Activated CD4-positive, alpha-beta T cell treated with anti-CD3 and anti-CD28 coated beads for 36 hours (primary cell): ENCODE results near the gene ATP6V0C. TPM values are rescaled to one million over a fixed set of nuclear protein-coding genes. Genes with fewer than 3 reads are reported as not detected.

Experiments
- ATAC-seq: fragments of 200-7000 bp; cut with Tn5 transposase; one replicate; pipeline ENCODE4 v1.10.0; 2021; ENCODE audit warnings: mild to moderate bottlenecking, moderate library complexity
- CTCF ChIA-PET: fragments of 350-600 bp; sonication (Branson Sonifier 250); formaldehyde crosslinking; loops from one replicate; lab custom pipeline; 2021; ENCODE audit warnings: antibody characterized with exemption; lab: Charles Lee
- POLR2A ChIA-PET: fragments of 350-600 bp; sonication (Branson Sonifier 250); formaldehyde crosslinking; loops from one replicate; lab custom pipeline; 2021; ENCODE audit warnings: antibody characterized with exemption, inconsistent platforms; lab: Charles Lee
- DNase-seq: peaks from one replicate; pipeline ENCODE4 v3.0.0-alpha.2; 2020
- H3K27ac Mint-ChIP-seq: one replicate; pipeline ENCODE4 v1.8.0; 2021; ENCODE audit warnings: mixed read lengths
- H3K27me3 Mint-ChIP-seq: one replicate; pipeline ENCODE4 v1.8.0; 2021; ENCODE audit warnings: mixed read lengths
- H3K36me3 Mint-ChIP-seq: one replicate; pipeline ENCODE4 v1.8.0; 2021; ENCODE audit warnings: low read depth, mixed read lengths
- H3K4me1 Mint-ChIP-seq: one replicate; pipeline ENCODE4 v1.8.0; 2021; ENCODE audit warnings: mixed read lengths
- H3K4me3 Mint-ChIP-seq: one replicate; pipeline ENCODE4 v1.8.0; 2021; ENCODE audit warnings: mild to moderate bottlenecking, moderate library complexity, mixed read lengths
- H3K9me3 Mint-ChIP-seq: one replicate; pipeline ENCODE4 v1.8.0; 2021; ENCODE audit warnings: low read depth, mixed read lengths
- intact Hi-C, 2 experiments: fragments of 100-400 bp; cut with DNase I in 1 of 2; cut with micrococcal nuclease in 1 of 2; formaldehyde crosslinking; loops; one replicate each; pipeline versions ENCODE4 v1.14.2 to v1.15.1; 2022 to 2024; cut with DNase I, micrococcal nuclease
- total RNA-seq, 2 experiments: library from RNA; stranded (reverse); gene quantifications; one replicate each; pipeline ENCODE4 v1.2.3, GENCODE V29; 2021

The ATP6V0C gene
- total RNA-seq, 2 experiments from 2014 or later: 91.7 to 130 TPM

- Mint-ChIP-seq H3K9me3 (no peaks in the 10 kb centered on the region), H3K36me3 (no peaks in the 10 kb centered on the region), H3K4me1 (peaks cover 6% of the 10 kb centered on the region), H3K27me3 (peaks cover 27% of the 10 kb centered on the region), H3K4me3 (no peak overlapping the region), H3K27ac (no peak overlapping the region)
- intact Hi-C loops: loop anchor here (5.0 kb wide), 3 partner anchors 62 to 263 kb away; partner anchors contain the start of genes CEMP1 (in 1 of the 2), MLST8 (in 1 of the 2) and RNPS1 (in 1 of the 2)
- ATAC-seq (no peak), DNase-seq (peak; percentile 41)
- ChIA-PET CTCF (no interaction called here), POLR2A (interaction anchor here (0.6 kb wide), 1 partner anchor 16 kb away, joined by 3 read pairs; no protein-coding TSS in a partner anchor)
Observed at GRCh38 chr16:2470603-2471015, 43.1 kb upstream of the ATP6V0C start.

GRCh38 chr16:2471016-2471652 lies 42.6 kb upstream of the ATP6V0C start, which contains the start of gene NTN3:
Gene NTN3 (plus strand): TSS chr16:2471297. CDS start chr16:2471702, 405 bp downstream.
- Mint-ChIP-seq H3K27ac (no peak within 1 kb of the TSS), H3K4me1 (peaks cover 6% of the 10 kb centered on the region), H3K36me3 (no peaks in the 10 kb centered on the region), H3K4me3 (no peak within 1 kb of the TSS), H3K9me3 (no peaks in the 10 kb centered on the region), H3K27me3 (peaks cover 27% of the 10 kb centered on the region)
- ATAC-seq: no peak
- CTCF ChIA-PET: no interaction called here
- POLR2A ChIA-PET: interaction anchor here (0.6 kb wide), 1 partner anchor 17 kb away, joined by 3 read pairs; no protein-coding TSS in a partner anchor
- peak; percentile 50 for DNase-seq
- intact Hi-C loops: loop anchor here (5.0 kb wide), 3 partner anchors 61 to 264 kb away; partner anchors contain the start of genes CEMP1 (in 1 of the 2), MLST8 (in 1 of the 2) and RNPS1 (in 1 of the 2)

GRCh38 chr16:2471653-2472487 lies 41.9 kb upstream of the ATP6V0C start:
- intact Hi-C loops: loop anchor here (5.0 kb wide), 3 partner anchors 60 to 265 kb away; partner anchors contain the start of genes CEMP1 (in 1 of the 2), MLST8 (in 1 of the 2) and RNPS1 (in 1 of the 2)
- peaks cover 6% of the 10 kb centered on the region for H3K4me1 Mint-ChIP-seq
- peaks cover 27% of the 10 kb centered on the region for H3K27me3 Mint-ChIP-seq
- ChIA-PET CTCF (no interaction called here), POLR2A (no interaction called here)
- no peaks in the 10 kb centered on the region for H3K9me3 Mint-ChIP-seq
- no peak overlapping the region for H3K4me3 Mint-ChIP-seq
- H3K27ac Mint-ChIP-seq: no peak overlapping the region
- no peak for DNase-seq
- no peaks in the 10 kb centered on the region for H3K36me3 Mint-ChIP-seq
- no peak for ATAC-seq

DNA sequence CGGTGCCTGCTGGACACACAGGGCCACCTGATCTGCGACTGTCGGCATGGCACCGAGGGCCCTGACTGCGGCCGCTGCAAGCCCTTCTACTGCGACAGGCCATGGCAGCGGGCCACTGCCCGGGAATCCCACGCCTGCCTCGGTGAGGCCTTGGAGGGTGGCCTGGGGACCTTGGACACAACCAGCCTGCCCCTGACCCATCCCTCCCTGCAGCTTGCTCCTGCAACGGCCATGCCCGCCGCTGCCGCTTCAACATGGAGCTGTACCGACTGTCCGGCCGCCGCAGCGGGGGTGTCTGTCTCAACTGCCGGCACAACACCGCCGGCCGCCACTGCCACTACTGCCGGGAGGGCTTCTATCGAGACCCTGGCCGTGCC lies 41.3 kb upstream of the ATP6V0C start:
- intact Hi-C loops: loop anchor here (5.0 kb wide), 3 partner anchors 60 to 265 kb away; partner anchors contain the start of genes CEMP1 (in 1 of the 2), MLST8 (in 1 of the 2) and RNPS1 (in 1 of the 2)
- peaks cover 6% of the 10 kb centered on the region for H3K4me1 Mint-ChIP-seq
- ChIA-PET POLR2A (no interaction called here), CTCF (no interaction called here)
- DNase-seq: no peak
- no peak overlapping the region for H3K4me3 Mint-ChIP-seq
- no peaks in the 10 kb centered on the region for H3K9me3 Mint-ChIP-seq
- no peaks in the 10 kb centered on the region for H3K36me3 Mint-ChIP-seq
- no peak overlapping the region for H3K27ac Mint-ChIP-seq
- no peak for ATAC-seq
- peaks cover 25% of the 10 kb centered on the region for H3K27me3 Mint-ChIP-seq

- ChIA-PET CTCF (no interaction called here), POLR2A (no interaction called here)
- H3K4me1 Mint-ChIP-seq: peaks cover 6% of the 10 kb centered on the region
- H3K27me3 Mint-ChIP-seq: peaks cover 25% of the 10 kb centered on the region
- no peak for ATAC-seq
- DNase-seq: no peak
- peak overlapping the region; percentile 65 for H3K4me3 Mint-ChIP-seq
- no peaks in the 10 kb centered on the region for H3K9me3 Mint-ChIP-seq
- no peak overlapping the region for H3K27ac Mint-ChIP-seq
- intact Hi-C loops: loop anchor here (5.0 kb wide), 3 partner anchors 59 to 266 kb away; partner anchors contain the start of genes CEMP1 (in 1 of the 2), MLST8 (in 1 of the 2) and RNPS1 (in 1 of the 2)
- no peaks in the 10 kb centered on the region for H3K36me3 Mint-ChIP-seq
Observed at GRCh38 chr16:2472885-2473445, 40.8 kb upstream of the ATP6V0C start.

DNA sequence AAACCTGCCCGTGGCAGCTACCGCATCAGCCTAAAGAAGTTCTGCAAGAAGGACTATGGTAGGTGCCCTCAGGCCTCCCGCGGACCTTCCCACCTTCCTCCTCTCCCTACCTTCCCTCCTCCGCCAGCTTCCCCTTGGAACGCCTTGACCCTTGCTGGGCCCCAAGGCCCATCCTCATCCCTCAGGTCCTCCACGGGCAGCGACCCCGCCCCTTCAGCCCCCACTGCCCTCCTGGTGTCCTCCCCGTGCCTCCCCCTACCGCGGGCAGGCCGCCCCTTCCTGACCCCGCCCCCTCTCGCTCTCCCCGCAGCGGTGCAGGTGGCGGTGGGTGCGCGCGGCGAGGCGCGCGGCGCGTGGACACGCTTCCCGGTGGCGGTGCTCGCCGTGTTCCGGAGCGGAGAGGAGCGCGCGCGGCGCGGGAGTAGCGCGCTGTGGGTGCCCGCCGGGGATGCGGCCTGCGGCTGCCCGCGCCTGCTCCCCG lies 40.3 kb upstream of the ATP6V0C start:
- Mint-ChIP-seq H3K4me3 (peak overlapping the region; percentile 65), H3K27me3 (peaks cover 21% of the 10 kb centered on the region), H3K4me1 (peaks cover 6% of the 10 kb centered on the region), H3K9me3 (no peaks in the 10 kb centered on the region), H3K27ac (no peak overlapping the region), H3K36me3 (no peaks in the 10 kb centered on the region)
- ChIA-PET CTCF (no interaction called here), POLR2A (no interaction called here)
- intact Hi-C loops: loop anchor here (5.0 kb wide), 3 partner anchors 59 to 266 kb away; partner anchors contain the start of genes CEMP1 (in 1 of the 2), MLST8 (in 1 of the 2) and RNPS1 (in 1 of the 2)
- ATAC-seq (no peak), DNase-seq (peak; percentile 48)

GRCh38 chr16:2473999-2474876 lies 39.5 kb upstream of the ATP6V0C start:
- Mint-ChIP-seq H3K4me1 (peaks cover 6% of the 10 kb centered on the region), H3K36me3 (no peaks in the 10 kb centered on the region), H3K27ac (peak overlapping the region; percentile 69), H3K27me3 (peaks cover 20% of the 10 kb centered on the region), H3K4me3 (peak overlapping the region; percentile 71), H3K9me3 (no peaks in the 10 kb centered on the region)
- peak; percentile 76 for DNase-seq
- peak; percentile 59 for ATAC-seq
- intact Hi-C loops: loop anchor here (1.0 to 5.0 kb wide), 7 partner anchors 13 to 267 kb away; partner anchors contain the start of genes TEDC2 (in 2 of the 2), CEMP1 (in 1 of the 2), MLST8 (in 1 of the 2) and RNPS1 (in 1 of the 2)
- POLR2A ChIA-PET: interaction anchor here (0.7 kb wide), 1 partner anchor 192 kb away, joined by 3 read pairs; no protein-coding TSS in a partner anchor
- CTCF ChIA-PET: no interaction called here

- peaks cover 16% of the 10 kb centered on the region for H3K27me3 Mint-ChIP-seq
- POLR2A ChIA-PET: interaction anchor here (0.7 kb wide), 1 partner anchor 193 kb away, joined by 3 read pairs; no protein-coding TSS in a partner anchor
- H3K27ac Mint-ChIP-seq: peak within 1 kb of the TSS; percentile 69
- intact Hi-C loops: loop anchor here (1.0 to 5.0 kb wide), 11 partner anchors 14 to 268 kb away; partner anchors contain the start of genes ATP6V0C (in 2 of the 2), TEDC2 (in 2 of the 2), ABCA3 (in 1 of the 2) and CCNF (in 1 of the 2)
- CTCF ChIA-PET: no interaction called here
- peak; percentile 89 for DNase-seq
- peak within 1 kb of the TSS; percentile 71 for H3K4me3 Mint-ChIP-seq
- H3K4me1 Mint-ChIP-seq: peaks cover 6% of the 10 kb centered on the region
- H3K9me3 Mint-ChIP-seq: no peaks in the 10 kb centered on the region
- peak; percentile 71 for ATAC-seq
- no peaks in the 10 kb centered on the region for H3K36me3 Mint-ChIP-seq
Observed at GRCh38 chr16:2474877-2475412, 38.8 kb upstream of the ATP6V0C start, which contains the start of gene TBC1D24. Gene TBC1D24 (plus strand): TSS chr16:2475127. CDS start chr16:2496149, 21,022 bp downstream.

DNA sequence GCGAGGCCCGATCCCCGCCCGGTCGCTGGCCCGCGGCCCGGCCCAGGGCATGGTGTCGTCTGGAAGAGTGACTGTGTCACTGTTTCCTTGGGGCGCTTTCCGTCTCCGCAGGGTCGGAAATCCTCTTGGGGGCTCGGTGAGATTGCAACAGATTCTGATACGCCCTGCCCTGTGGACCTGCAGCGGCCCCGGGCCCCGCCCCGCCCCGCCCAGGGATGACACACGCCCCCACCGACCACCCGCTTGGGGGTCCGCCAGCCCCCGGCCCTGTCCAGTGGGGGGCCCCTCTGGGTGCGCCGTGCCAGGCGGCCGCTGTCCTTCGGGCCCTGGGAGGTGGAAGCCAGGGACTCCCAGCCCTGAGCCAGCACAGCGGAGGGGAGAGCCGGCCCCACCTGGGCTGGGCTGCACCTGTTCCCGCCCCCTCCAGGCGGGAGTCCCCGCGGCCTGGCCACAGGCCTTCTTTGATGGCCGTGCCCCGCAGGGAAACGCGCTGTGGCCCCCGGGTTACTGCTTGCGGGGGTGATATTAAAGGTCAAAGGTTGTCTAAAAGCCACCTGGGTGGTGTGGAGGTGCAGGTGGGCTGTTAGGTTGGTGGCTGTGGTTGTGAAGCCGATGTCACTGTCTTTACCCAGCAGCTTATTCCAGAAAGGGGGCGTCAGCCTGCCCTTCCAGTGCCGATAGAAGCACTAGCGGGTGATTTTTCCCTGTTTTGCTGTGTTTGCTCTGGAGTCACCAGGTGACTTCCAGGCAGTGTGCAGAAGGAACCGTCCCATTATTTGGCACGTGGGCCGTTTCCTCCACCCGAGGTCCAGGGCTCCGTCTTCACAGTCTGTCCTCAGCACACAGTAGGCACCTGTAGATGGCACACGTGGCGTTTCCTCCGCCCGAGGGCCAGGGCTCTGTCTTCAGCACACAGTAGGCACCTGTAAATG lies 38.1 kb upstream of the ATP6V0C start:
- intact Hi-C loops: loop anchor here (1.0 to 5.0 kb wide), 5 partner anchors 15 to 135 kb away; partner anchors contain the start of genes ATP6V0C (in 2 of the 2), ABCA3 (in 1 of the 2), CCNF (in 1 of the 2) and TEDC2 (in 1 of the 2)
- POLR2A ChIA-PET: interaction anchor here (0.7 kb wide), 1 partner anchor 193 kb away, joined by 3 read pairs; no protein-coding TSS in a partner anchor
- Mint-ChIP-seq H3K4me1 (peaks cover 6% of the 10 kb centered on the region), H3K27ac (no peak overlapping the region), H3K36me3 (no peaks in the 10 kb centered on the region), H3K27me3 (peaks cover 8% of the 10 kb centered on the region), H3K9me3 (no peaks in the 10 kb centered on the region), H3K4me3 (peak overlapping the region; percentile 71)
- DNase-seq (peak; percentile 64), ATAC-seq (peak; percentile 33)
- CTCF ChIA-PET: no interaction called here
